ENCODE results near the gene TRAPPC11. TPM values are rescaled to one million over a fixed set of nuclear protein-coding genes. Genes with fewer than 3 reads are reported as not detected.

The TRAPPC11 gene
- total RNA-seq, 1 experiment from 2014 or later: 21.1 TPM

DNA sequence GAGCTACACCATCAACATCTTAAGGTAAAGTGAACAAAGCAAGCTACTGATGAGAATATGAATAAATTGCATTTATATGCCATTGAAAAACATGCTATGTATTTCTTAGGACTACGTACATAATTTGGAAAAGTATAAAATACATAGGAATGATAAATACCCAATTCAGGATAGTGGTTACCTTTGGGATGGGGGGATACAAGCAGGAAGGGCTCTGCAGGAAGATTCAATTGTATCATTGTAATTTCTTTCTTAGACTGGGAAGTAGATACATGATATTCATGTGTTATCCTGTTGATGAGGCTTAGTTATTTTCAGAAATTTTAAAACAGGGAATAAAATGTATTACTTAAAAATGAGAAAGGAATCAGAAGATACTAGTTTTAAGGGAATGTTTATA is 43.4 kb downstream of the TRAPPC11 start:
- H3K4me3 ChIP-seq (ENCODE audit: low read depth in 2 of 2, low read length in 2 of 2): no peak overlapping the region
- ChIA-PET POLR2A (no interaction called here), CTCF (no interaction called here)
- intact Hi-C loops (cut with micrococcal nuclease; ENCODE audit: unreplicated experiment) (no loop called here), in situ Hi-C loops (cut with HindIII; ENCODE audit: low pct_unique_long_range_greater_than_20kb, low sequenced_read_pairs) (no loop called here)
- H3K27me3 ChIP-seq (ENCODE audit: control insufficient read depth, insufficient read depth, low read length): no peaks in the 10 kb centered on the region
- no peaks in the 10 kb centered on the region for H3K4me1 ChIP-seq (ENCODE audit: control insufficient read depth, insufficient read depth, low read length)
- TF ChIP-seq SIN3A (IDR thresholded peaks at IDR 0.05; ENCODE audit: borderline replicate concordance, insufficient read depth, low read depth, low read length) (no peak), REST (IDR thresholded peaks at IDR 0.05; ENCODE audit: insufficient read depth in 1 of 2, low read depth in 2 of 2, low read length in 1 of 2) (no peak), TCF7L2 (IDR thresholded peaks at IDR 0.05; ENCODE audit: low read depth, low read length) (no peak)
- TF ChIP-seq, protein P1, sequence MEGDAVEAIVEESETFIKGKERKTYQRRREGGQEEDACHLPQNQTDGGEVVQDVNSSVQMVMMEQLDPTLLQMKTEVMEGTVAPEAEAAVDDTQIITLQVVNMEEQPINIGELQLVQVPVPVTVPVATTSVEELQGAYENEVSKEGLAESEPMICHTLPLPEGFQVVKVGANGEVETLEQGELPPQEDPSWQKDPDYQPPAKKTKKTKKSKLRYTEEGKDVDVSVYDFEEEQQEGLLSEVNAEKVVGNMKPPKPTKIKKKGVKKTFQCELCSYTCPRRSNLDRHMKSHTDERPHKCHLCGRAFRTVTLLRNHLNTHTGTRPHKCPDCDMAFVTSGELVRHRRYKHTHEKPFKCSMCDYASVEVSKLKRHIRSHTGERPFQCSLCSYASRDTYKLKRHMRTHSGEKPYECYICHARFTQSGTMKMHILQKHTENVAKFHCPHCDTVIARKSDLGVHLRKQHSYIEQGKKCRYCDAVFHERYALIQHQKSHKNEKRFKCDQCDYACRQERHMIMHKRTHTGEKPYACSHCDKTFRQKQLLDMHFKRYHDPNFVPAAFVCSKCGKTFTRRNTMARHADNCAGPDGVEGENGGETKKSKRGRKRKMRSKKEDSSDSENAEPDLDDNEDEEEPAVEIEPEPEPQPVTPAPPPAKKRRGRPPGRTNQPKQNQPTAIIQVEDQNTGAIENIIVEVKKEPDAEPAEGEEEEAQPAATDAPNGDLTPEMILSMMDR (IDR thresholded peaks at IDR 0.05): no peak
- DNase-seq (ENCODE audit: low read depth, low spot score) (no peak), ATAC-seq (no peak)
- H3K27ac ChIP-seq (ENCODE audit: low read length): no peak overlapping the region
- no TSS peak for BruUV-seq (replicated peaks)
- H3K36me3 ChIP-seq (ENCODE audit: control insufficient read depth, insufficient read depth, low read length): peaks cover 2% of the 10 kb centered on the region
- H3K9me3 ChIP-seq (ENCODE audit: control insufficient read depth, insufficient read depth, low read depth, low read length): peaks cover 5% of the 10 kb centered on the region; the same call in 1 of the 2 replicates

DNA sequence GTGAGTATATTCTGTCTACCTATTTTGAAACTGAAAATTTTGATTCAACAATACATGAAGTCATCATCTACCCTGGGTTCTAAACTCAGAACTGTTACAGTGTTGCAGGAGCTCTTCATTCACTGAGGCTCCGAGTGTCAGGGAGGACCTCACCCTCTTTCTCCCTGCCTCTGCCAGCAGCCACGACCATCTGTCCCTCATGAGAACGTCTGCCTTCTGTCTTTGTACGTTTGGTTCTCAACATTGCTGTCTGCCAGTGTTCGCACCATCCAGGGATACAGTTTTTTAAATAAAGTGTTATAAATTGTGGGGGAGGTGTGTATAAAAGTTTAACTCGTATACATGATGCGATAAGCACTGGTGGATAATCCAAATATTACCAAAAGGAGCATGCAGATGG is 55.5 kb downstream of the TRAPPC11 start:
- no peak for ATAC-seq
- DNase-seq (ENCODE audit: low read depth, low spot score): no peak
- TF ChIP-seq TCF7L2 (IDR thresholded peaks at IDR 0.05; ENCODE audit: low read depth, low read length) (no peak), SIN3A (IDR thresholded peaks at IDR 0.05; ENCODE audit: borderline replicate concordance, insufficient read depth, low read depth, low read length) (no peak), POLR2AphosphoS5 (IDR thresholded peaks at IDR 0.05; ENCODE audit: low read depth, low read length) (no peak), REST (IDR thresholded peaks at IDR 0.05; ENCODE audit: insufficient read depth in 1 of 2, low read depth in 2 of 2, low read length in 1 of 2) (no peak)
- TF ChIP-seq, protein P1 (IDR thresholded peaks at IDR 0.05): no peak
- Histone ChIP-seq H3K27me3 (ENCODE audit: control insufficient read depth, insufficient read depth, low read length) (no peaks in the 10 kb centered on the region), H3K36me3 (ENCODE audit: control insufficient read depth, insufficient read depth, low read length) (no peaks in the 10 kb centered on the region), H3K27ac (ENCODE audit: low read length) (no peak overlapping the region), H3K4me3 (ENCODE audit: low read depth in 2 of 2, low read length in 2 of 2) (no peak overlapping the region), H3K9me3 (ENCODE audit: control insufficient read depth, insufficient read depth, low read depth, low read length) (no peaks in the 10 kb centered on the region), H3K4me1 (ENCODE audit: control insufficient read depth, insufficient read depth, low read length) (peaks cover 3% of the 10 kb centered on the region; the same call in 1 of the 2 replicates)
- no TSS peak for BruUV-seq (replicated peaks)
- in situ Hi-C loops (cut with HindIII; ENCODE audit: low pct_unique_long_range_greater_than_20kb, low sequenced_read_pairs) (no loop called here), intact Hi-C loops (cut with micrococcal nuclease; ENCODE audit: unreplicated experiment) (no loop called here)
- ChIA-PET CTCF (no interaction called here), POLR2A (no interaction called here)

All from Panc1 (cell line).